ENCODE results near the gene SELENOO. TPM values are rescaled to one million over a fixed set of nuclear protein-coding genes. Genes with fewer than 3 reads are reported as not detected.
A peak's percentile ranks its signal among the peaks of the same experiment; 100 is the strongest.

Gene SELENOO
- total RNA-seq, 4 donors from 2014 or later: 20.7 to 50.6 (median 31.0) TPM

GRCh38 chr22:50238755-50239154, 37.9 kb downstream of the SELENOO start:
- 88 to 89% methylated on average over 4 to 8 of the region's 9 CpGs for WGBS, 2 donors
- intact Hi-C loops (cut with DNase I): no loop called here
- H3K27ac ChIP-seq: no peak overlapping the region
- no peak for TF ChIP-seq POLR2A (IDR thresholded peaks at IDR 0.05)
- TF ChIP-seq CTCF (IDR thresholded peaks at IDR 0.05): no peak
- DNase-seq: no peak
- no peak overlapping the region for H3K4me3 ChIP-seq (replicated peaks in 1 of 3)
- peaks cover 2 to 10% of the 10 kb centered on the region in 2 donors for H3K36me3 ChIP-seq
- peaks cover 23 to 30% of the 10 kb centered on the region in 2 donors for H3K4me1 ChIP-seq
- no peaks in the 10 kb centered on the region for H3K27me3 ChIP-seq
- H3K9me3 ChIP-seq: no peaks in the 10 kb centered on the region

- no peaks in the 10 kb centered on the region for H3K9me3 ChIP-seq
- no peak overlapping the region for H3K27ac ChIP-seq
- TF ChIP-seq POLR2A (IDR thresholded peaks at IDR 0.05) (no peak), CTCF (IDR thresholded peaks at IDR 0.05) (no peak)
- peaks cover 34 to 39% of the 10 kb centered on the region in 2 donors for H3K4me1 ChIP-seq
- WGBS, 2 donors: 71 to 72% methylated on average over 14 of the region's 14 CpGs
- no peaks in the 10 kb centered on the region for H3K27me3 ChIP-seq
- H3K4me3 ChIP-seq (replicated peaks in 1 of 3): peak overlapping the region in 1 of 3 donors; percentile 77
- intact Hi-C loops (cut with DNase I): loop anchor here (10.0 kb wide), 1 partner anchor 262 kb away; the partner anchor contains the start of genes LMF2 and NCAPH2
- H3K36me3 ChIP-seq: peaks cover 4 to 10% of the 10 kb centered on the region in 2 donors
- no peak for DNase-seq
Observed at GRCh38 chr22:50242406-50242949, 41.7 kb downstream of the SELENOO start.

GRCh38 chr22:50243685-50244419, 43.0 kb downstream of the SELENOO start:
- Histone ChIP-seq H3K36me3 (peaks cover 4 to 10% of the 10 kb centered on the region in 2 donors), H3K9me3 (no peaks in the 10 kb centered on the region), H3K27me3 (no peaks in the 10 kb centered on the region), H3K4me3 (replicated peaks in 1 of 3) (peak overlapping the region; percentile 77 to 100 (median 86)), H3K4me1 (peaks cover 34 to 39% of the 10 kb centered on the region in 2 donors), H3K27ac (peak overlapping the region; percentile 46 to 83 (median 68))
- no peak for DNase-seq
- 20 to 23% methylated on average over 14 to 25 of the region's 27 CpGs for WGBS, 2 donors
- intact Hi-C loops (cut with DNase I): loop anchor here (10.0 kb wide), 1 partner anchor 261 kb away; the partner anchor contains the start of genes LMF2 and NCAPH2
- TF ChIP-seq CTCF (IDR thresholded peaks at IDR 0.05) (no peak), POLR2A (IDR thresholded peaks at IDR 0.05) (no peak)

- intact Hi-C loops (cut with DNase I): loop anchor here (10.0 kb wide), 1 partner anchor 260 kb away; the partner anchor contains the start of genes LMF2 and NCAPH2
- Histone ChIP-seq H3K27me3 (no peaks in the 10 kb centered on the region), H3K36me3 (peaks cover 4% of the 10 kb centered on the region in 2 donors), H3K4me3 (replicated peaks in 1 of 3) (peak within 1 kb of the TSS; percentile 77 to 100 (median 86)), H3K27ac (peak within 1 kb of the TSS; percentile 46 to 83 (median 68)), H3K4me1 (peaks cover 34 to 42% of the 10 kb centered on the region in 2 donors), H3K9me3 (no peaks in the 10 kb centered on the region)
- DNase-seq: peak; percentile 95 to 96
- WGBS, 2 donors: 0% methylated on average over 19 to 58 of the region's 76 CpGs
- TF ChIP-seq POLR2A (IDR thresholded peaks at IDR 0.05): peak in 1 of 2 donors; percentile 80
- peak in 4 of 6 experiments; percentile 7 to 27 (median 22) for TF ChIP-seq CTCF (IDR thresholded peaks at IDR 0.05)
Observed at GRCh38 chr22:50244420-50245213, 43.8 kb downstream of the SELENOO start, which contains the start of gene TUBGCP6. Gene TUBGCP6, minus strand, starts transcription at chr22:50245023. Its CDS starts 564 bp downstream, at chr22:50244459.

All from thyroid gland (tissue), 4 donors.